SK-N-SH treated with all-trans-retinoic acid at 6 μM for 48 hours (cell line): ENCODE results near the gene GIMAP8.

Experiments
- ATAC-seq: fragments of 200-7000 bp; cut with Tn5 transposase; 3 replicates; pipeline ENCODE4 v1.9.1; 2020; ENCODE audit warnings: mild to moderate bottlenecking, moderate library complexity
- ARNTL ChIP-seq: fragments of 450-650 bp; formaldehyde crosslinking; IDR thresholded peaks from 2 replicates; pipeline ENCODE4 v1.5.0; 2020; ENCODE audit warnings: low read depth, mild to moderate bottlenecking, moderate library complexity, borderline replicate concordance
- CSDC2 ChIP-seq: fragments of 250-450 bp; sonication (Bioruptor Pico); IDR thresholded peaks from 2 replicates; pipeline ENCODE4 v1.5.0; 2020; ENCODE audit warnings: mild to moderate bottlenecking, moderate library complexity
- GLIS3 ChIP-seq: fragments of 250-450 bp; sonication (Bioruptor Pico); IDR thresholded peaks from 2 replicates; pipeline ENCODE4 v1.5.0; 2020; ENCODE audit warnings: mild to moderate bottlenecking, moderate library complexity
- OSR1 ChIP-seq: fragments of 250-450 bp; sonication (Bioruptor Pico); IDR thresholded peaks from 2 replicates; pipeline ENCODE4 v1.8.0; 2022; ENCODE audit warnings: moderate library complexity, mild to moderate bottlenecking, inconsistent platforms
- POU6F1 ChIP-seq: fragments of 250-450 bp; sonication (Bioruptor Pico); IDR thresholded peaks from 2 replicates; pipeline ENCODE4 v1.8.0; 2021; ENCODE audit warnings: low read depth, mild to moderate bottlenecking, moderate library complexity, borderline replicate concordance
- RARB ChIP-seq: fragments of 250-450 bp; sonication (Bioruptor Pico); IDR thresholded peaks from 2 replicates; pipeline ENCODE4 v1.8.0; 2021; ENCODE audit warnings: mild to moderate bottlenecking, moderate library complexity
- SNAI2 ChIP-seq: fragments of 250-450 bp; sonication (Bioruptor Pico); IDR thresholded peaks from 2 replicates; pipeline ENCODE4 v1.5.0; 2020; ENCODE audit warnings: mild to moderate bottlenecking, moderate library complexity
- TCF4 ChIP-seq: fragments of 250-450 bp; sonication (Bioruptor Pico); IDR thresholded peaks from 2 replicates; pipeline ENCODE4 v1.8.0; 2021; ENCODE audit warnings: mild to moderate bottlenecking, moderate library complexity, borderline replicate concordance
- TOX ChIP-seq: fragments of 250-450 bp; sonication (Bioruptor Pico); IDR thresholded peaks from 2 replicates; pipeline ENCODE4 v1.8.0; 2021; ENCODE audit warnings: mild to moderate bottlenecking, moderate library complexity, borderline replicate concordance
- ZC3H10 ChIP-seq: fragments of 250-450 bp; sonication (Bioruptor Pico); IDR thresholded peaks from 2 replicates; pipeline ENCODE4 v1.5.1; 2021; ENCODE audit warnings: mild to moderate bottlenecking, moderate library complexity
- ZFP3 ChIP-seq: fragments of 250-450 bp; sonication (Bioruptor Pico); IDR thresholded peaks from 2 replicates; pipeline ENCODE4 v1.5.0; 2020; ENCODE audit warnings: mild to moderate bottlenecking, moderate library complexity
- ZFP30 ChIP-seq: fragments of 450-650 bp; formaldehyde crosslinking; IDR thresholded peaks from 2 replicates; pipeline ENCODE4 v1.5.0; 2022; ENCODE audit warnings: mild to moderate bottlenecking, moderate library complexity
- ZNF70 ChIP-seq: fragments of 450-650 bp; formaldehyde crosslinking; IDR thresholded peaks from 2 replicates; pipeline ENCODE4 v1.5.0; 2020; ENCODE audit warnings: mild to moderate bottlenecking, moderate library complexity
- TF ChIP-seq, protein P1 (sequence below): fragments of 250-450 bp; sonication (Bioruptor Pico); IDR thresholded peaks from 2 replicates; pipeline ENCODE4 v1.5.1; 2021; ENCODE audit warnings: mild to moderate bottlenecking, moderate library complexity
- TF ChIP-seq, protein P2 (sequence below): fragments of 250-450 bp; sonication (Bioruptor Pico); IDR thresholded peaks from 2 replicates; pipeline ENCODE4 v1.5.0; 2020; ENCODE audit warnings: mild to moderate bottlenecking, moderate library complexity
- TF ChIP-seq, protein P3 (sequence below): fragments of 250-450 bp; sonication (Bioruptor Pico); IDR thresholded peaks from 2 replicates; pipeline ENCODE4 v1.5.1; 2020; ENCODE audit warnings: low read depth, mild to moderate bottlenecking, moderate library complexity
- TF ChIP-seq, protein P4 (sequence below): fragments of 250-450 bp; sonication (Bioruptor Pico); IDR thresholded peaks from 2 replicates; pipeline ENCODE4 v1.8.0; 2020; ENCODE audit warnings: mild to moderate bottlenecking, moderate library complexity, borderline replicate concordance

The GIMAP8 gene

DNA sequence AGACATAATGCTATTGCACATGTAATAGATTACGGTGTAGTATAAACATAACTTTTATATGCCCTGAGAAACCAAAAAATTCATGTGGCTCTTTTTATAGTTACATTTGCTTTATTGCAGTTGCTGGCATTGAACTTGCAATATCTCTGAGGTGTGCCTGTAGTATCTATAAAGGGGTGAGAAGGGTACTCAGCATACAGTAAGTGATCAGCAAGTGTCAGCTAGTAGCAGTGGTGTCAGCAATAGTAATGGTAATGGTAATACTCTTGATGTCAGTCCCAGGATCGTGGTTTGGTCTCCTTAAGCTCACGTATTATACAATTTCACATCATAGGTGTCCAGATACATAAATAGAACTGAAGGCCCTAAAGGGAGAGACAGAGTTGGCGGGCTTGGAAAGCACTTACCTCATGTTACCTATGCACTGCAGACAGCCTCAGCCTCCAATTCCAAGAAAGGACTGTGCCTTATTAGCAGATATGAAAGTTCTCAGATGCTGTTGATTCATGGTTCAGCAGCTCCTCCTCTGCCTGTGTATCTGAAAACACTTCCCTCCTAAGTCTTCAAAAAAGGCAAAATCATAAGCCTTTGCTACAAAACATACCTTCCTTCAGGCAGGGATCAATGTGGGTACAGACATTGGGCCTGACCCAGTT lies 57.6 kb downstream of the GIMAP8 start (continued):
- TF ChIP-seq, protein P1, sequence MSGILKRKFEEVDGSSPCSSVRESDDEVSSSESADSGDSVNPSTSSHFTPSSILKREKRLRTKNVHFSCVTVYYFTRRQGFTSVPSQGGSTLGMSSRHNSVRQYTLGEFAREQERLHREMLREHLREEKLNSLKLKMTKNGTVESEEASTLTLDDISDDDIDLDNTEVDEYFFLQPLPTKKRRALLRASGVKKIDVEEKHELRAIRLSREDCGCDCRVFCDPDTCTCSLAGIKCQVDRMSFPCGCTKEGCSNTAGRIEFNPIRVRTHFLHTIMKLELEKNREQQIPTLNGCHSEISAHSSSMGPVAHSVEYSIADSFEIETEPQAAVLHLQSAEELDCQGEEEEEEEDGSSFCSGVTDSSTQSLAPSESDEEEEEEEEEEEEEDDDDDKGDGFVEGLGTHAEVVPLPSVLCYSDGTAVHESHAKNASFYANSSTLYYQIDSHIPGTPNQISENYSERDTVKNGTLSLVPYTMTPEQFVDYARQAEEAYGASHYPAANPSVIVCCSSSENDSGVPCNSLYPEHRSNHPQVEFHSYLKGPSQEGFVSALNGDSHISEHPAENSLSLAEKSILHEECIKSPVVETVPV (CRISPR knock-in tag), result no peak
- no peak for TF ChIP-seq GLIS3

- TF ChIP-seq GLIS3 (no peak), POU6F1 (CRISPR knock-in tag) (no peak), TCF4 (no peak), TOX (no peak), ZFP3 (CRISPR knock-in tag) (no peak), SNAI2 (CRISPR knock-in tag) (no peak), RARB (CRISPR knock-in tag) (no peak)
- TF ChIP-seq, protein P2, sequence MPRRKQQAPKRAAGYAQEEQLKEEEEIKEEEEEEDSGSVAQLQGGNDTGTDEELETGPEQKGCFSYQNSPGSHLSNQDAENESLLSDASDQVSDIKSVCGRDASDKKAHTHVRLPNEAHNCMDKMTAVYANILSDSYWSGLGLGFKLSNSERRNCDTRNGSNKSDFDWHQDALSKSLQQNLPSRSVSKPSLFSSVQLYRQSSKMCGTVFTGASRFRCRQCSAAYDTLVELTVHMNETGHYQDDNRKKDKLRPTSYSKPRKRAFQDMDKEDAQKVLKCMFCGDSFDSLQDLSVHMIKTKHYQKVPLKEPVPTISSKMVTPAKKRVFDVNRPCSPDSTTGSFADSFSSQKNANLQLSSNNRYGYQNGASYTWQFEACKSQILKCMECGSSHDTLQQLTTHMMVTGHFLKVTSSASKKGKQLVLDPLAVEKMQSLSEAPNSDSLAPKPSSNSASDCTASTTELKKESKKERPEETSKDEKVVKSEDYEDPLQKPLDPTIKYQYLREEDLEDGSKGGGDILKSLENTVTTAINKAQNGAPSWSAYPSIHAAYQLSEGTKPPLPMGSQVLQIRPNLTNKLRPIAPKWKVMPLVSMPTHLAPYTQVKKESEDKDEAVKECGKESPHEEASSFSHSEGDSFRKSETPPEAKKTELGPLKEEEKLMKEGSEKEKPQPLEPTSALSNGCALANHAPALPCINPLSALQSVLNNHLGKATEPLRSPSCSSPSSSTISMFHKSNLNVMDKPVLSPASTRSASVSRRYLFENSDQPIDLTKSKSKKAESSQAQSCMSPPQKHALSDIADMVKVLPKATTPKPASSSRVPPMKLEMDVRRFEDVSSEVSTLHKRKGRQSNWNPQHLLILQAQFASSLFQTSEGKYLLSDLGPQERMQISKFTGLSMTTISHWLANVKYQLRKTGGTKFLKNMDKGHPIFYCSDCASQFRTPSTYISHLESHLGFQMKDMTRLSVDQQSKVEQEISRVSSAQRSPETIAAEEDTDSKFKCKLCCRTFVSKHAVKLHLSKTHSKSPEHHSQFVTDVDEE (CRISPR knock-in tag), result no peak
- TF ChIP-seq, protein P1 (CRISPR knock-in tag), result no peak
- TF ChIP-seq, protein P3, sequence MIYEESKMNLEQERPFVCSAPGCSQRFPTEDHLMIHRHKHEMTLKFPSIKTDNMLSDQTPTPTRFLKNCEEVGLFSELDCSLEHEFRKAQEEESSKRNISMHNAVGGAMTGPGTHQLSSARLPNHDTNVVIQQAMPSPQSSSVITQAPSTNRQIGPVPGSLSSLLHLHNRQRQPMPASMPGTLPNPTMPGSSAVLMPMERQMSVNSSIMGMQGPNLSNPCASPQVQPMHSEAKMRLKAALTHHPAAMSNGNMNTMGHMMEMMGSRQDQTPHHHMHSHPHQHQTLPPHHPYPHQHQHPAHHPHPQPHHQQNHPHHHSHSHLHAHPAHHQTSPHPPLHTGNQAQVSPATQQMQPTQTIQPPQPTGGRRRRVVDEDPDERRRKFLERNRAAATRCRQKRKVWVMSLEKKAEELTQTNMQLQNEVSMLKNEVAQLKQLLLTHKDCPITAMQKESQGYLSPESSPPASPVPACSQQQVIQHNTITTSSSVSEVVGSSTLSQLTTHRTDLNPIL, result no peak
- TF ChIP-seq, protein P4, sequence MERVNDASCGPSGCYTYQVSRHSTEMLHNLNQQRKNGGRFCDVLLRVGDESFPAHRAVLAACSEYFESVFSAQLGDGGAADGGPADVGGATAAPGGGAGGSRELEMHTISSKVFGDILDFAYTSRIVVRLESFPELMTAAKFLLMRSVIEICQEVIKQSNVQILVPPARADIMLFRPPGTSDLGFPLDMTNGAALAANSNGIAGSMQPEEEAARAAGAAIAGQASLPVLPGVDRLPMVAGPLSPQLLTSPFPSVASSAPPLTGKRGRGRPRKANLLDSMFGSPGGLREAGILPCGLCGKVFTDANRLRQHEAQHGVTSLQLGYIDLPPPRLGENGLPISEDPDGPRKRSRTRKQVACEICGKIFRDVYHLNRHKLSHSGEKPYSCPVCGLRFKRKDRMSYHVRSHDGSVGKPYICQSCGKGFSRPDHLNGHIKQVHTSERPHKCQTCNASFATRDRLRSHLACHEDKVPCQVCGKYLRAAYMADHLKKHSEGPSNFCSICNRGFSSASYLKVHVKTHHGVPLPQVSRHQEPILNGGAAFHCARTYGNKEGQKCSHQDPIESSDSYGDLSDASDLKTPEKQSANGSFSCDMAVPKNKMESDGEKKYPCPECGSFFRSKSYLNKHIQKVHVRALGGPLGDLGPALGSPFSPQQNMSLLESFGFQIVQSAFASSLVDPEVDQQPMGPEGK (CRISPR knock-in tag), result no peak
- ATAC-seq, result no peak
Observed at GRCh38 chr7:150511048-150511447, 60.6 kb downstream of the GIMAP8 start.

DNA sequence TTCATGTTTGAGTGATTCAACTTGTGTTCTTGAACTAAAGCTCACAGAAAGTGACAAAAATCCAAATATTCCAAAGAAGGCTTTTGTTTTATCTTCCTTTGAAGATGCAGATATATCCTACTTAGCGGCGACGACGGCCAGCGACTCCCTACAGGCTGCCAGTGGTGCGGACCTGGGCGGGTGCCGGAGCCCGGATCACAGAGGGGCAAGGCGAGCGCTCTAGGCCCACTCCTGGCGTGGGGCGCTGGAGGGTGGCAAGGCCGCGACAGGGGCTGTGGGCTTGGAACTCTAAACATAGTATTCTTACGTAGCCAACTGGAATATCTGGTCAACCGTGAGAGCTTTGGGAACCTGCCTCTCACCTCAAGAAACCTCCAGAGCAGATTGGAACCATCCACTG lies 63.3 kb downstream of the GIMAP8 start:
- TF ChIP-seq ZNF70 (CRISPR knock-in tag) (no peak), OSR1 (CRISPR knock-in tag) (no peak), RARB (CRISPR knock-in tag) (no peak), CSDC2 (CRISPR knock-in tag) (no peak), ARNTL (CRISPR knock-in tag) (no peak), TCF4 (no peak), ZC3H10 (CRISPR knock-in tag) (no peak), ZFP30 (no peak)
- TF ChIP-seq, protein P2 (CRISPR knock-in tag), result no peak
- TF ChIP-seq, protein P1 (CRISPR knock-in tag), result no peak
- TF ChIP-seq, protein P4 (CRISPR knock-in tag), result no peak

More for the DNA sequence above, 63.3 kb downstream of the GIMAP8 start:
- no peak for ATAC-seq
